Panc1 (cell line): Measurements from ENCODE around the gene MRPL2.

Source experiments
- POLR2AphosphoS5 ChIP-seq: IDR thresholded peaks from 2 replicates; pipeline ENCODE4 v1.6.1; 2012; ENCODE audit warnings: mild to moderate bottlenecking, low read depth, low read length, moderate library complexity
- TF ChIP-seq, protein P1 (sequence below): fragments of 450-650 bp; IDR thresholded peaks from 2 replicates; pipeline ENCODE4 v1.5.1; 2017; ENCODE audit warnings: mild to moderate bottlenecking

DNA sequence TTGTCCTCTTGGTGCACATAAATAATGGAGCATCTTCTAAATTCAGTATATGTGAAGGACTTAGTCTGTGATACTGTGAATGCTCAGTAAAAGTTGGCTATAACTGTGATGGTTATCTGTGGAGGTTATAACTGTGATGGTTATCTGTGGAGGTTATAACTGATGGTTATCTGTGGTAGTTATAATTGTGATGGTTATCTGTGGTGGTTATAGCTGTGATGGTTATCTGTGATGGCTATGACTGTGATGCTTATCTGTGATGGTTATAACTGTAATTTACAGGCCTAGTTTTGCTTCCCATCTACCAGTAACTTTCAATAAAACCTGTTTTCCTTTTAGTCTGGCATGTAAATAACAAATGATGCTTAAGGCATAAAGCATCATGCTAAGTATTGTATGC is 33.4 kb upstream of the MRPL2 start:
- TF ChIP-seq POLR2AphosphoS5, result no peak
- TF ChIP-seq, protein P1, sequence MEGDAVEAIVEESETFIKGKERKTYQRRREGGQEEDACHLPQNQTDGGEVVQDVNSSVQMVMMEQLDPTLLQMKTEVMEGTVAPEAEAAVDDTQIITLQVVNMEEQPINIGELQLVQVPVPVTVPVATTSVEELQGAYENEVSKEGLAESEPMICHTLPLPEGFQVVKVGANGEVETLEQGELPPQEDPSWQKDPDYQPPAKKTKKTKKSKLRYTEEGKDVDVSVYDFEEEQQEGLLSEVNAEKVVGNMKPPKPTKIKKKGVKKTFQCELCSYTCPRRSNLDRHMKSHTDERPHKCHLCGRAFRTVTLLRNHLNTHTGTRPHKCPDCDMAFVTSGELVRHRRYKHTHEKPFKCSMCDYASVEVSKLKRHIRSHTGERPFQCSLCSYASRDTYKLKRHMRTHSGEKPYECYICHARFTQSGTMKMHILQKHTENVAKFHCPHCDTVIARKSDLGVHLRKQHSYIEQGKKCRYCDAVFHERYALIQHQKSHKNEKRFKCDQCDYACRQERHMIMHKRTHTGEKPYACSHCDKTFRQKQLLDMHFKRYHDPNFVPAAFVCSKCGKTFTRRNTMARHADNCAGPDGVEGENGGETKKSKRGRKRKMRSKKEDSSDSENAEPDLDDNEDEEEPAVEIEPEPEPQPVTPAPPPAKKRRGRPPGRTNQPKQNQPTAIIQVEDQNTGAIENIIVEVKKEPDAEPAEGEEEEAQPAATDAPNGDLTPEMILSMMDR, result no peak
